Liver (tissue), 9 donors: ENCODE measurements around the gene ATP2B3. TPM values are rescaled to one million over a fixed set of nuclear protein-coding genes. Genes with fewer than 3 reads are reported as not detected.

ENCODE experiments used
- DNase-seq: peaks from one replicate; pipeline ENCODE4 v3.0.0-alpha.2; 2017; ENCODE audit warnings: low spot score
- H3K27ac ChIP-seq, 2 donors: one replicate each; pipeline ENCODE4 v1.7.0; 2013; ENCODE audit warnings: inconsistent platforms in 2 of 2, low read length in 2 of 2, control low read depth in 1 of 2, low read depth in 1 of 2, mild to moderate bottlenecking in 1 of 2
- H3K27me3 ChIP-seq, 4 donors: one replicate each; pipeline versions ENCODE4 v1.6.1 to v1.7.0; 2013; ENCODE audit warnings: low read length in 3 of 4, inconsistent platforms in 1 of 4, mild to moderate bottlenecking in 1 of 4, moderate library complexity in 1 of 4; ENCODE audit not compliant: control insufficient read depth in 4 of 4, insufficient read depth in 4 of 4
- H3K36me3 ChIP-seq, 4 donors: one replicate each; pipeline versions ENCODE4 v1.6.1 to v1.7.0; 2013; ENCODE audit warnings: low read length in 3 of 4, mild to moderate bottlenecking in 3 of 4, low read depth in 1 of 4, moderate library complexity in 1 of 4; ENCODE audit not compliant: control insufficient read depth in 4 of 4, insufficient read depth in 3 of 4
- H3K4me1 ChIP-seq, 4 donors: one replicate each; pipeline versions ENCODE4 v1.6.1 to v1.7.0; 2013; ENCODE audit warnings: low read length in 3 of 4, mild to moderate bottlenecking in 3 of 4, moderate library complexity in 1 of 4; ENCODE audit not compliant: control insufficient read depth in 4 of 4, insufficient read depth in 4 of 4
- H3K4me3 ChIP-seq, 3 donors: one replicate each; pipeline versions ENCODE4 v1.6.1 to v1.7.0; 2013; ENCODE audit warnings: low read length in 3 of 3, control low read depth in 1 of 3, low read depth in 1 of 3, mild to moderate bottlenecking in 1 of 3
- H3K9ac ChIP-seq, 2 donors: one replicate each; pipeline ENCODE4 v1.7.0; 2013; ENCODE audit warnings: low read length in 2 of 2, mild to moderate bottlenecking in 2 of 2, moderate library complexity in 2 of 2, control low read depth in 1 of 2, low read depth in 1 of 2
- H3K9me3 ChIP-seq, 4 donors: one replicate each; pipeline versions ENCODE4 v1.6.1 to v1.7.0; 2013; ENCODE audit warnings: low read length in 3 of 4; ENCODE audit not compliant: control insufficient read depth in 4 of 4
- FOXA1 ChIP-seq: IDR thresholded peaks from 2 replicates; pipeline ENCODE4 v1.6.1; 2016; ENCODE audit warnings: antibody characterized with exemption
- FOXA2 ChIP-seq: IDR thresholded peaks from 2 replicates; pipeline ENCODE4 v1.6.1; 2016; ENCODE audit warnings: antibody characterized with exemption
- JUND ChIP-seq, 2 donors: IDR thresholded peaks; 2 replicates each; pipeline ENCODE4 v1.6.1; 2016; ENCODE audit warnings: antibody characterized with exemption in 2 of 2
- NR2F2 ChIP-seq: IDR thresholded peaks from 2 replicates; pipeline ENCODE4 v1.6.1; 2016; ENCODE audit warnings: antibody characterized with exemption
- RAD21 ChIP-seq, 2 donors: IDR thresholded peaks; 2 replicates each; pipeline ENCODE4 v1.6.1; 2016; ENCODE audit warnings: antibody characterized with exemption in 2 of 2, mild to moderate bottlenecking in 2 of 2
- REST ChIP-seq: IDR thresholded peaks from 2 replicates; pipeline ENCODE4 v1.6.1; 2016; ENCODE audit warnings: antibody characterized with exemption, mild to moderate bottlenecking
- RXRA ChIP-seq, 2 donors: IDR thresholded peaks; 2 replicates each; pipeline ENCODE4 v1.6.1; 2017 to 2018; ENCODE audit warnings: antibody characterized with exemption in 2 of 2, mild to moderate bottlenecking in 1 of 2
- SP1 ChIP-seq: IDR thresholded peaks from 2 replicates; pipeline ENCODE4 v1.6.1; 2018; ENCODE audit warnings: antibody characterized with exemption, mild to moderate bottlenecking
- TAF1 ChIP-seq: conservative IDR thresholded peaks from 2 replicates; pipeline ENCODE4 v1.6.1; 2016; ENCODE audit warnings: antibody characterized with exemption, mild to moderate bottlenecking
- YY1 ChIP-seq: IDR thresholded peaks from 2 replicates; pipeline ENCODE4 v1.6.1; 2016; ENCODE audit warnings: antibody characterized with exemption, mild to moderate bottlenecking
- ZBTB33 ChIP-seq: IDR thresholded peaks from 2 replicates; pipeline ENCODE4 v1.6.1; 2016; ENCODE audit warnings: antibody characterized with exemption
- WGBS: extraction: QIAGEN DNeasy Blood & Tissue Kit; methylation state at CpG from one replicate; pipeline ENCODE4 v1.1.7; 2013; 5-methylcytosine and 5-hydroxymethylcytosine counted together
- polyA plus RNA-seq, 2 donors: library from polyadenylated mRNA; stranded (reverse) in 1 of 2; unstranded in 1 of 2; fragments of 200-250 nt in 1 of 2; fragments of >200 nt in 1 of 2; fragmentation: Nextera tagmentation in 1 of 2; extraction: Ambion mirVana in 1 of 2; gene quantifications; one replicate each; pipeline versions ENCODE4 v1.2.1 to v1.2.3, GENCODE V29; 2013 to 2015
- total RNA-seq, 2 donors: library from RNA; depleted of rRNA; stranded (reverse); fragments of >200 nt; gene quantifications; one replicate each; pipeline ENCODE4 v1.2.3, GENCODE V29; 2014
- TF ChIP-seq, protein P1 (sequence below): fragments of 150-350 bp; IDR thresholded peaks from 2 replicates; pipeline ENCODE4 v1.5.1; 2017; ENCODE audit warnings: improper control_type of control experiment, low read depth, low read length; ENCODE audit not compliant: missing input control
- TF ChIP-seq, protein P2 (sequence below): IDR thresholded peaks from 2 replicates; pipeline ENCODE4 v1.6.1; 2016; ENCODE audit warnings: antibody characterized with exemption
- TF ChIP-seq, protein P3 (sequence below): IDR thresholded peaks from 2 replicates; pipeline ENCODE4 v1.6.1; 2016; ENCODE audit warnings: antibody characterized with exemption
- donor health status: healthy.
- donor health status: healthy.
- donor health status: healthy.
- donor health status: healthy.
- donor health status: healthy.

Gene ATP2B3
- total and polyA plus RNA-seq, 4 donors: not detected

GRCh38 chrX:153516073-153516472 lies 1.4 kb upstream of the ATP2B3 start:
- Histone ChIP-seq H3K36me3 (no peaks in the 10 kb centered on the region), H3K27ac (no peak overlapping the region), H3K9ac (no peak overlapping the region), H3K4me1 (peaks cover 0 to 5% (median 0%) of the 10 kb centered on the region in 4 donors), H3K4me3 (no peak overlapping the region), H3K27me3 (peaks cover 0 to 10% (median 0%) of the 10 kb centered on the region in 4 donors), H3K9me3 (no peaks in the 10 kb centered on the region)
- DNase-seq: no peak
- TF ChIP-seq, protein P1, sequence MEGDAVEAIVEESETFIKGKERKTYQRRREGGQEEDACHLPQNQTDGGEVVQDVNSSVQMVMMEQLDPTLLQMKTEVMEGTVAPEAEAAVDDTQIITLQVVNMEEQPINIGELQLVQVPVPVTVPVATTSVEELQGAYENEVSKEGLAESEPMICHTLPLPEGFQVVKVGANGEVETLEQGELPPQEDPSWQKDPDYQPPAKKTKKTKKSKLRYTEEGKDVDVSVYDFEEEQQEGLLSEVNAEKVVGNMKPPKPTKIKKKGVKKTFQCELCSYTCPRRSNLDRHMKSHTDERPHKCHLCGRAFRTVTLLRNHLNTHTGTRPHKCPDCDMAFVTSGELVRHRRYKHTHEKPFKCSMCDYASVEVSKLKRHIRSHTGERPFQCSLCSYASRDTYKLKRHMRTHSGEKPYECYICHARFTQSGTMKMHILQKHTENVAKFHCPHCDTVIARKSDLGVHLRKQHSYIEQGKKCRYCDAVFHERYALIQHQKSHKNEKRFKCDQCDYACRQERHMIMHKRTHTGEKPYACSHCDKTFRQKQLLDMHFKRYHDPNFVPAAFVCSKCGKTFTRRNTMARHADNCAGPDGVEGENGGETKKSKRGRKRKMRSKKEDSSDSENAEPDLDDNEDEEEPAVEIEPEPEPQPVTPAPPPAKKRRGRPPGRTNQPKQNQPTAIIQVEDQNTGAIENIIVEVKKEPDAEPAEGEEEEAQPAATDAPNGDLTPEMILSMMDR: no peak
- no peak for TF ChIP-seq RXRA (IDR thresholded peaks at IDR 0.05)
- no peak for TF ChIP-seq TAF1
- no peak for TF ChIP-seq REST
- no peak for TF ChIP-seq JUND (IDR thresholded peaks at IDR 0.05)
- TF ChIP-seq ZBTB33: no peak
- WGBS: 75% methylated on average over 9 of the region's 9 CpGs

- no peak for DNase-seq
- no peak overlapping the region for H3K4me3 ChIP-seq
- 6% methylated on average over 65 of the region's 70 CpGs for WGBS
- H3K27ac ChIP-seq: no peak overlapping the region
- H3K9me3 ChIP-seq: no peaks in the 10 kb centered on the region
- no peak overlapping the region for H3K9ac ChIP-seq
- peaks cover 0 to 5% (median 0%) of the 10 kb centered on the region in 4 donors for H3K4me1 ChIP-seq
- H3K27me3 ChIP-seq: peaks cover 0 to 10% (median 0%) of the 10 kb centered on the region in 4 donors
- H3K36me3 ChIP-seq: no peaks in the 10 kb centered on the region
- TF ChIP-seq ZBTB33 (no peak), RAD21 (IDR thresholded peaks at IDR 0.05) (no peak), SP1 (no peak), JUND (IDR thresholded peaks at IDR 0.05) (no peak), REST (no peak), FOXA2 (no peak), NR2F2 (no peak), YY1 (no peak), FOXA1 (no peak)
- TF ChIP-seq, protein P2, sequence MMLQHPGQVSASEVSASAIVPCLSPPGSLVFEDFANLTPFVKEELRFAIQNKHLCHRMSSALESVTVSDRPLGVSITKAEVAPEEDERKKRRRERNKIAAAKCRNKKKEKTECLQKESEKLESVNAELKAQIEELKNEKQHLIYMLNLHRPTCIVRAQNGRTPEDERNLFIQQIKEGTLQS: no peak
- TF ChIP-seq, protein P3, sequence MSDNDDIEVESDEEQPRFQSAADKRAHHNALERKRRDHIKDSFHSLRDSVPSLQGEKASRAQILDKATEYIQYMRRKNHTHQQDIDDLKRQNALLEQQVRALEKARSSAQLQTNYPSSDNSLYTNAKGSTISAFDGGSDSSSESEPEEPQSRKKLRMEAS: no peak
These were observed 748 bp downstream of the ATP2B3 start for GRCh38 chrX:153517946-153518834.
